Stimulated activated CD8-positive, alpha-beta memory T cell treated with anti-CD3 and anti-CD28 coated beads, Interleukin-7, amount 100 ng/mL, for 4 hours (primary cell): Measurements from ENCODE around the gene NFE2.

Experiments
- DNase-seq, 2 donors: peaks; one replicate each; pipeline ENCODE4 v3.0.0-alpha.2; 2020; ENCODE audit warnings: low read depth in 2 of 2

The NFE2 gene

GRCh38 chr12:54251667-54252284 is 49.0 kb downstream of the NFE2 start:
- DNase-seq, result no peak

GRCh38 chr12:54249489-54249888 is 51.3 kb downstream of the NFE2 start:
- DNase-seq, result no peak

DNA sequence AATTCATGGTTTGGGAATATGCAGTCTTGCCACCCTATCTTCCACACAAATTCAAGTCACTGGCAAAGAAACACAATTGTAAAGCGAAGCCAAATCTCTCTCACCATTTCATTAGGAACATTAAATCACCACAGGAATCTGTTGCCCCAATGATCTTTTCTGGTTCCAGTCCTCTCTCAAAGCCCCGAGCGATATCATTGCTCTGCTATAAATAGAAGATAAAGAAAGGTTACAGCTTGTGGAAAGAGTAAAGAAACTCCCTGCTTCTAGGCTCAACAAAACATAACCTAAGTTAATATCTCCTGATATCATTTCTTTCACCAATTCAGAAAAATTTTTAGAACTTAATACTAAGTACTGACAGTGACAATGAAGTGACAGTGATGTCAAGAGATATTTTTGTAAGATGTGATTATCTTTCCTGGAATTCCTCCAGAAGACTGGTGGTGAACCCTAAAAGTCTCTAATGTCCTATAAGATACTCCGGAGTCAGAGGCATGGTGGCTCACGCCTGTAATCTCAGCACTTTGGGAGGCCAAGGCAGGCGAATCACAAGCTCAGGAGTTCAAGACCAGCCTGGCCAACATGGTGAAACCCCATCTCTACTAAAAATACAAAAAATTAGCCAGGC is 54.7 kb downstream of the NFE2 start:
- no peak for DNase-seq
